ENCODE results near the gene C1orf115. TPM values are rescaled to one million over a fixed set of nuclear protein-coding genes. Genes with fewer than 3 reads are reported as not detected.

The C1orf115 gene
- polyA plus RNA-seq, result 1 to 10 TPM in 1 of 3 donors, under 1 TPM in 1, not detected in 1; 0.12 to 1.5 TPM

DNA sequence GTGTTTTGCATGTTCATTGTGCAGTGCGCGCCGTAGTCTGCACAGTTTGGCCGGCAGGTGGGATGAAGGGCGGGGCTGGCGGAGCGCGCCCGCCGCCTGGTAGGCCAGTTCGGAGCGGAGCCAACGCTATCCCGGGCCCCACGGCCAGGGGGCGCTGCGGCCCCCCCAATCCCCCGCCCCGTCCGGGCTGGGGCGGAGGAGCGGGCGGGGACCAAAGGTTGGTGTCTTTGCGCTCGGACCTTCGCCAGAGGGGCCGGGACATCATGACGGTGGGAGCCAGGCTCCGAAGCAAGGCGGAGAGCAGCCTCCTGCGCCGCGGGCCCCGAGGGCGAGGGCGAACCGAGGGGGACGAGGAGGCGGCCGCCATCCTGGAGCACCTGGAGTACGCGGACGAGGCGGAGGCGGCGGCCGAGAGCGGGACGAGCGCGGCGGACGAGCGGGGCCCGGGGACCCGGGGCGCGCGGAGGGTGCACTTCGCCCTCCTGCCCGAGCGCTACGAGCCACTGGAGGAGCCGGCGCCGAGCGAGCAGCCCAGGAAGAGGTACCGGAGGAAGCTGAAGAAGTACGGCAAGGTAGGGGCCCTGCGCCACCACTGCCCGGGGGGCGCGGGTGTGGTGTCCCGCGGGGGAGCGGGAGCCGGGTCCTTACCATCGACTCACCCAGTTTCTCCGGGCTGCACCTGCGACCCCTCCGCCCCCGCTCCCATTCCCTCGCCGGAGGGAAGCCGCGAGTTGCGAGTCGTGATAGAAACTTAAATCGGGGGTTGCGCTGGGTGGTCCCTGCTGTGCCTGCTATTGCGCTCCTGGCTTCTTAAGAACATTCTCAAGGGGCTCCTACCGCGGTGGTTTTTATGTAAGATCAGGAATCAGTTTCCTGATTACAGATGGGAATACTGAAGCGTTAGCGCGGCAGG lies at the start of gene C1orf115:
Gene C1orf115 (plus strand): TSS at position 224 of the 913 bp plus-strand sequence. CDS start 40 bp downstream, at position 264.
- H3K36me3 Mint-ChIP-seq, result no peaks in the 10 kb centered on the region
- peak within 1 kb of the TSS; percentile 74 to 88 (median 79) for H3K4me3 Mint-ChIP-seq
- H3K9me3 Mint-ChIP-seq, result no peaks in the 10 kb centered on the region
- DNase-seq, result peak; percentile 56 to 64 (median 59)
- no peak within 1 kb of the TSS for H3K27ac Mint-ChIP-seq
- H3K27me3 Mint-ChIP-seq (ENCODE audit: low read depth in 3 of 3), result peaks cover 5 to 14% (median 9%) of the 10 kb centered on the region in 3 donors
- H3K4me1 Mint-ChIP-seq, result peaks cover 7 to 11% of the 10 kb centered on the region in 2 donors

DNA sequence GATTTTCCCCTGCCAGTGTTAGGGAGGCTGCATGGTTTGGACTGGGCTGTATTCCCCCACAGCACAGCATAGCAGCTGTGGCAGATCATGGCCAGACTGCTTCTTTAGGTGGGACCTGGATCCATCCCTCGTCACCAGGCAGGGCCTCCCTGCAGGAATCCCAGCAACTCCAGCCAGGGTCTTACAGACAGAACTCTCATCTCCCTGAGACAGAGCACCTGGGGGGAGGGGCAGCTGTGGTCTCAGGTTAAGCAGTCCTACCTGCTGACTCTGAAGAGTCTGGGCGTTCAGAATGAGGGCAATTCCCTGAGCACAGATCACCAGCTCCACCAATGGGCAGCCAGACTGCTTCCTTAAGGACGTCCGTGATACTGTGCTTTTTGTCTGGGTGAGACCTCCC lies 47.9 kb upstream of the C1orf115 start:
- no peak for DNase-seq
- Mint-ChIP-seq H3K9me3 (peaks cover 0 to 4% (median 0%) of the 10 kb centered on the region in 6 donors), H3K4me3 (no peak overlapping the region), H3K27ac (no peak overlapping the region), H3K36me3 (no peaks in the 10 kb centered on the region), H3K4me1 (no peaks in the 10 kb centered on the region), H3K27me3 (ENCODE audit: low read depth in 3 of 3) (peaks cover 3% of the 10 kb centered on the region in 3 donors)

DNA sequence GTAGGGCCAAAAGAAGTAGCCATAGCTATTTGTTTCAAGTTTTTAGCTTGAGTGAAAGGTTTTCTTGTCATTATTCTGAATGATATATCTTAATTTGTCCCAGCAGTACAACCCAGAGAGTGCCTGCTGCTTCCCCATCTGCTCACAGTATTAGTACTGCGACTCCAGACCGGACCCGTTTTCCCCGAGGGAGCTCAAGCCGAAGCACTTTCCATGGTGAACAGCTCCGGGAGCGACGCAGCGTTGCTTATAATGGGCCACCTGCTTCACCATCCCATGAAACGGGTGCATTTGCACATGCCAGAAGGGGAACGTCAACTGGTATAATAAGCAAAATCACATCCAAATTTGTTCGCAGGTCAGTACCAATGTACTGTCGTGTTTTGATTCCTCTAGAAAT lies 37.2 kb upstream of the C1orf115 start:
- H3K4me3 Mint-ChIP-seq, result no peak overlapping the region
- H3K9me3 Mint-ChIP-seq, result peaks cover 0 to 3% (median 0%) of the 10 kb centered on the region in 6 donors
- H3K27ac Mint-ChIP-seq, result no peak overlapping the region
- no peaks in the 10 kb centered on the region for H3K4me1 Mint-ChIP-seq
- peaks cover 3 to 7% (median 5%) of the 10 kb centered on the region in 3 donors for H3K27me3 Mint-ChIP-seq (ENCODE audit: low read depth in 3 of 3)
- no peak for DNase-seq
- H3K36me3 Mint-ChIP-seq, result no peaks in the 10 kb centered on the region

GRCh38 chr1:220655509-220655908 lies 34.7 kb upstream of the C1orf115 start:
- Mint-ChIP-seq H3K4me3 (no peak overlapping the region), H3K27ac (no peak overlapping the region), H3K9me3 (peaks cover 0 to 3% (median 0%) of the 10 kb centered on the region in 6 donors), H3K4me1 (no peaks in the 10 kb centered on the region), H3K36me3 (no peaks in the 10 kb centered on the region), H3K27me3 (ENCODE audit: low read depth in 3 of 3) (peaks cover 3 to 5% (median 5%) of the 10 kb centered on the region in 3 donors)
- no peak for DNase-seq

DNA sequence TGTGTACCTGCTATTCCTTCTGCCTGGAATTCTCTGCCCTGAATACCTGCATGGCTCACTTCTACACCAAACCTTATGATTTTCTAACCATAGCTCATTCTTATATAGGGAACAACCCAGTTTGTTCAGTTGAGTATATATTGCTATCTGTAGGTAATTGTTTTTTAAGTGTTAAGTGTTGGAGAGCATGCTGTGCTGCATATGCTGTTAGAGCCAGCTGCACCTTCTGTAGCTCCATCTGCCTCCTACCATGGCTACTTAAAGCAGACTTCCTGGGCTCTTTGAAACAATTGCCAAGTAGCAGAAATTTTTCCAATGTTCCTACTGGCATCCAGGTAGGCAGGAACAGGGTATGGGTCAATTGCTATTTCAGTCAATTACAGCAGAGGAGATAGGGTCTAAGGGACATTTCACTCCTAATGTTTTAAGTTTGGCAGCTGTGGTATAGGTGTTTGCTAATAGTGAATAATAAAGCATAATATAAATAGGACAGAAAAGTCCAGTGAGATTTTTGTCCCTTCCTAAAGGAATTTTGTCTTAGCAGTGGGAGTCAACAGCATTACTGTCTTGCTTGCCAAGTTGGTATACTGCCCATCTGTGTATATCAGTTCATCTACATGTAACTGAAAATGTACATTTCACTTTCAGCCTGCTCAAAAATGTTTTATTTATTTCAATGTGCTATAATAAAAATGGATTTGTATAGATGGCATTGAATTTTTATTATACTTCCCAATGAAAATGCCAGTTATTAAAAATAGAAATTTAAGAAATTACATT lies 34.0 kb upstream of the C1orf115 start:
- no peaks in the 10 kb centered on the region for H3K36me3 Mint-ChIP-seq
- no peak overlapping the region for H3K27ac Mint-ChIP-seq
- peaks cover 0 to 3% (median 0%) of the 10 kb centered on the region in 6 donors for H3K9me3 Mint-ChIP-seq
- no peak for DNase-seq
- no peak overlapping the region for H3K4me3 Mint-ChIP-seq
- H3K27me3 Mint-ChIP-seq (ENCODE audit: low read depth in 3 of 3), result peaks cover 3 to 5% (median 5%) of the 10 kb centered on the region in 3 donors
- H3K4me1 Mint-ChIP-seq, result no peaks in the 10 kb centered on the region

- no peak for DNase-seq
- Mint-ChIP-seq H3K27ac (no peak overlapping the region), H3K4me3 (no peak overlapping the region), H3K27me3 (ENCODE audit: low read depth in 3 of 3) (peaks cover 3 to 4% (median 4%) of the 10 kb centered on the region in 3 donors), H3K9me3 (peaks cover 0 to 9% (median under 1%) of the 10 kb centered on the region in 6 donors), H3K4me1 (no peaks in the 10 kb centered on the region), H3K36me3 (no peaks in the 10 kb centered on the region)
Measured at GRCh38 chr1:220666349-220666748, 23.8 kb upstream of the C1orf115 start.

DNA sequence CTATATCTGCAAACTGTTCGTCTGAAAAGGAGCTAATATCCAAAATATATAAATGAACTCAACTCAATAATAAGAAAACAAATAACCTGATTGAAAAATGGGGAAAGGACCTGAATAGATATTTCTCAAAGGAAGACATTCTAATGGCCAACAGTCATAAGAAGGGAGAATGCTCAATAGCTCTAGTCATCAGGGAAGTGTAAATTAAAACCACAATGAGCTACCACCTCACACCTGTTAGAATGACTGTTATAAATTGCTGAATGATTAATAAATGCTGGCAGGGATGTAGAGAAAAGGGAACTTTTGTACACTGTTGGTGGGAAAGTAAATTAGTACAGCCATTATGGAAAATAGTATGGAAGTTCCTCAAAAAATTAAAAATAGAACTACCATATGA lies 21.2 kb upstream of the C1orf115 start:
- Mint-ChIP-seq H3K9me3 (peaks cover 0 to 9% (median under 1%) of the 10 kb centered on the region in 6 donors), H3K4me3 (no peak overlapping the region), H3K27ac (no peak overlapping the region), H3K36me3 (no peaks in the 10 kb centered on the region), H3K27me3 (ENCODE audit: low read depth in 3 of 3) (peaks cover 4 to 8% (median 5%) of the 10 kb centered on the region in 3 donors), H3K4me1 (no peaks in the 10 kb centered on the region)
- no peak for DNase-seq

DNA sequence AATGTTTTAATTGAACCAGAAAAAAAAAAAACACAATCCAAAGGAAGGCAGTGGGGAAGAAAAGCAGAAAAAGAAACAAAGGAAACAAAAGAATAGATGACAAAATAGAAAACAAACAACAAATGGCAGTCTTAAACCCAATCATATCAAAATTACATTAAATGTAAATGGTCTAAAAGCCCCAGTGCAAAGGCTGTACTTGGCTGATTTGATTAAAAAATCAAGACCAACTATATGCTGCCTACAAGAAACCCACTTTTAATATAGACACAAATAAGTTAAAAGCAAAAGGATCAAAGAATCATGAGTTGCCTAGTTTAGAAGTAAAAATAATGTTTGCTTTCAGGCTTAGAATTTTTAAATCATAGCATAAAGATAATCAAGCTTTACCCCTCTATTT lies 19.8 kb upstream of the C1orf115 start:
- peaks cover 4 to 8% (median 7%) of the 10 kb centered on the region in 3 donors for H3K27me3 Mint-ChIP-seq (ENCODE audit: low read depth in 3 of 3)
- no peak overlapping the region for H3K27ac Mint-ChIP-seq
- H3K9me3 Mint-ChIP-seq, result peaks cover 0 to 9% (median under 1%) of the 10 kb centered on the region in 6 donors

DNA sequence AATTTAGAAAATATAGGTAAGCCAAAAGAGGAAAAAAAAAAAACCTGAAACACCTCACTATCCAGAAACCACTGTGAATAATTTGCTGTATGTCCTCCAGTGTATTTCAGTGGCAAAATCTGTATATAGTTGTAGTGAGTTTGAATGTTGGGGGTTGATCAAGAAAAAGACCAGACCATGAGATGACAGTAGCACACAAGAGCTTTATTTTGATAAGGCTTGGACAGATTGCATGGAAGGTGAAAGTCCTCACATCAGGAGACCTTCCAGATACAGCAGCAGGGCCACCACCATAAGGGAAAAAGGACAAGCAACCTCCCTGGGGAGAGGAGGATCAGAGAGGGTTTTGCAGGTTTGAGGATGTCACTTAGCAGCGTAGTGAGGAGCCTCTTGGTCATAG lies 16.2 kb upstream of the C1orf115 start:
- Mint-ChIP-seq H3K27me3 (ENCODE audit: low read depth in 3 of 3) (peaks cover 4 to 6% (median 4%) of the 10 kb centered on the region in 3 donors), H3K36me3 (no peaks in the 10 kb centered on the region), H3K4me1 (no peaks in the 10 kb centered on the region), H3K4me3 (no peak overlapping the region), H3K27ac (no peak overlapping the region), H3K9me3 (peaks cover 0 to 9% (median under 1%) of the 10 kb centered on the region in 6 donors)
- DNase-seq, result no peak

More for the DNA sequence above, 19.8 kb upstream of the C1orf115 start:
- Mint-ChIP-seq H3K4me3 (no peak overlapping the region), H3K4me1 (no peaks in the 10 kb centered on the region), H3K36me3 (no peaks in the 10 kb centered on the region)
- DNase-seq, result no peak

DNA sequence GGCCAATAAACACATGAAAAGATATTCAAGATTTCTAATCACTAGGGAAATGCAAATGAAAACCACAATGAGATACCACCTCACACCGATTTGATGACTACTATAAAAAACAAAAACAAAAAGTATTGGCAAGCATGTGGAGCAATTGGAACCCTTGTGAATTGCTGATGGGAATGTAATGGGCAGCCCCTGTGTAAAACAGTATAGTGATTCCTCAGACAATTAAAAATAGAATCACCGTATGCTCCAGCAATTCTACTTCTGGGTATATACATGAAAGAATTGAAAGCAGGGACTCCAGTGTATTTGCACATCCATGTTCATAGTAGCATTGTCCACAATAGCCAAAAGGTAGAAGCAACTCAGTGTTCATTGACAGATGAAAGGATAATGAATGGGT lies 12.9 kb upstream of the C1orf115 start:
- Mint-ChIP-seq H3K27me3 (ENCODE audit: low read depth in 3 of 3) (peaks cover 4 to 7% (median 6%) of the 10 kb centered on the region in 3 donors), H3K4me3 (no peak overlapping the region), H3K36me3 (no peaks in the 10 kb centered on the region)

DNA sequence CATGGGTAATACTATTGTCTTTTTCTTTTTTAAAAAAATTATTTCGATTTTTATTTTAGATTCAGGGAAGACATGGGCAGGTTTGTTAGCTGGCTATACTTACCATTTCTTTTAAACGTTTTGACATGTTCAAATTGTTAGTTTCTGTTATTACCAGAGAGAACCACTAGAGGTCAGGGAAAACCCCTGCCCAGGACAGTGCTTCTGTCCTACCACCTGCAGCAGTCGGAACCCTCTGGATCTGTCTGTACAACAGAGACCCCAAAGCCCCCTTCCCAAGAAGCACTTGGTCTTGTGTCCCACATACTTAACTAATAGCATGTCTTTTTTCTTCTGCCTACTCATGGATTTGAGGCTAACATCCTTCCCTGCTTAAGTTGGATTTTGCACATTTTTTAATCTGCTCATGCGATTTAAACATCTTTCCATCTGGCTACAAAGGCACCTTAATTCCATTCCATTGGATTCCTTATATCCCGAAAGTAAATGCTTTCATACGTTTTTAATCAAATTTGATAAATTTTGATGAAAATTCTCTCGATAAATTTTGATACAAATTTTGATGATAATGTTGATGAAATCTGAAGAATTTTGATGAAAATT lies 10.0 kb upstream of the C1orf115 start:
- DNase-seq, result peak in 2 of 3 donors; percentile 6 to 24
- Mint-ChIP-seq H3K27ac (no peak overlapping the region), H3K36me3 (no peaks in the 10 kb centered on the region), H3K9me3 (no peaks in the 10 kb centered on the region), H3K4me1 (peaks cover 1 to 7% of the 10 kb centered on the region in 2 donors), H3K4me3 (no peak overlapping the region), H3K27me3 (ENCODE audit: low read depth in 3 of 3) (peaks cover 0 to 7% (median 2%) of the 10 kb centered on the region in 3 donors)

More for the DNA sequence above, 12.9 kb upstream of the C1orf115 start:
- H3K4me1 Mint-ChIP-seq, result peaks cover 1 to 7% of the 10 kb centered on the region in 2 donors
- no peak overlapping the region for H3K27ac Mint-ChIP-seq
- H3K9me3 Mint-ChIP-seq, result no peaks in the 10 kb centered on the region
- no peak for DNase-seq

DNA sequence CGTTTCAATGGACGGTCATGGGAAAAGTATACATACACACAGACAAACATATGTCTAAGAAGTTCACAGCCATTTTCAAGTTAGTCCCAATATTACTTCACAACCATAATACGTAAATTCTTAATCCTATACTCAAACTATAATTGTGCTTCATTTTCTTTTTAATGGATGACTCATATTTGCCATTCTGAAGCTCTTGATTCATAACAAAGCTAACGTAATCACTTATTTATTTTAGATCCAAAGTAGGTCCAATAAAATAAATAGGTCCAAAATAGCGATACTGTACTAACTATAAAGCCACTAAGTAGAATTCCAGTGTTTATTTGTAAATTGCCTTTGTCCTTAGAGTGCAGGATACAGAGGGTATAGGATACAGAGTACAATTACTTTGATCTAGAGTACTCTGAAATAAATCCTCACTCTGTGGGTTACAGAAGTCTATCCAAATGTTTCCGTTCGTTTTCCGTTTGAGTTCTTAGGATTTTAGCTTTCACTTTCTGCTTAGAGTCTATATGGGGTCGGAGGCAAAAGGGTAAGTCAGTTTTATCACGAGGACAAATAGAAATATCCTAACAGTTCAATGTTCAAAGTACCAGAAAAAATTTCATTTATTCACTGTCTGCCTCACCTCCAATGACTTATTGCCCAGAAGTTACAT lies 8.8 kb upstream of the C1orf115 start:
- Mint-ChIP-seq H3K27me3 (ENCODE audit: low read depth in 3 of 3) (peaks cover 0 to 3% (median 0%) of the 10 kb centered on the region in 3 donors), H3K9me3 (no peaks in the 10 kb centered on the region), H3K4me3 (no peak overlapping the region), H3K36me3 (no peaks in the 10 kb centered on the region), H3K4me1 (peaks cover 1 to 7% of the 10 kb centered on the region in 2 donors), H3K27ac (no peak overlapping the region)
- DNase-seq, result no peak
